Liver (tissue), 9 donors: ENCODE data around the gene B4GALT4. TPM values are rescaled to one million over a fixed set of nuclear protein-coding genes. Genes with fewer than 3 reads are reported as not detected.

ENCODE experiments used
- DNase-seq: peaks from one replicate; pipeline ENCODE4 v3.0.0-alpha.2; 2017; ENCODE audit warnings: low spot score
- H3K27ac ChIP-seq, 2 donors: one replicate each; pipeline ENCODE4 v1.7.0; 2013; ENCODE audit warnings: inconsistent platforms in 2 of 2, low read length in 2 of 2, control low read depth in 1 of 2, low read depth in 1 of 2, mild to moderate bottlenecking in 1 of 2
- H3K27me3 ChIP-seq, 4 donors: one replicate each; pipeline versions ENCODE4 v1.6.1 to v1.7.0; 2013; ENCODE audit warnings: low read length in 3 of 4, inconsistent platforms in 1 of 4, mild to moderate bottlenecking in 1 of 4, moderate library complexity in 1 of 4; ENCODE audit not compliant: control insufficient read depth in 4 of 4, insufficient read depth in 4 of 4
- H3K36me3 ChIP-seq, 4 donors: one replicate each; pipeline versions ENCODE4 v1.6.1 to v1.7.0; 2013; ENCODE audit warnings: low read length in 3 of 4, mild to moderate bottlenecking in 3 of 4, low read depth in 1 of 4, moderate library complexity in 1 of 4; ENCODE audit not compliant: control insufficient read depth in 4 of 4, insufficient read depth in 3 of 4
- H3K4me1 ChIP-seq, 4 donors: one replicate each; pipeline versions ENCODE4 v1.6.1 to v1.7.0; 2013; ENCODE audit warnings: low read length in 3 of 4, mild to moderate bottlenecking in 3 of 4, moderate library complexity in 1 of 4; ENCODE audit not compliant: control insufficient read depth in 4 of 4, insufficient read depth in 4 of 4
- H3K4me3 ChIP-seq, 3 donors: one replicate each; pipeline versions ENCODE4 v1.6.1 to v1.7.0; 2013; ENCODE audit warnings: low read length in 3 of 3, control low read depth in 1 of 3, low read depth in 1 of 3, mild to moderate bottlenecking in 1 of 3
- H3K9ac ChIP-seq, 2 donors: one replicate each; pipeline ENCODE4 v1.7.0; 2013; ENCODE audit warnings: low read length in 2 of 2, mild to moderate bottlenecking in 2 of 2, moderate library complexity in 2 of 2, control low read depth in 1 of 2, low read depth in 1 of 2
- H3K9me3 ChIP-seq, 4 donors: one replicate each; pipeline versions ENCODE4 v1.6.1 to v1.7.0; 2013; ENCODE audit warnings: low read length in 3 of 4; ENCODE audit not compliant: control insufficient read depth in 4 of 4
- ATF3 ChIP-seq: IDR thresholded peaks from 2 replicates; pipeline ENCODE4 v1.6.1; 2016; ENCODE audit warnings: antibody characterized with exemption
- FOXA1 ChIP-seq: IDR thresholded peaks from 2 replicates; pipeline ENCODE4 v1.6.1; 2016; ENCODE audit warnings: antibody characterized with exemption
- FOXA2 ChIP-seq: IDR thresholded peaks from 2 replicates; pipeline ENCODE4 v1.6.1; 2016; ENCODE audit warnings: antibody characterized with exemption
- GABPA ChIP-seq, 2 donors: IDR thresholded peaks in 1 of 2; conservative IDR thresholded peaks in 1 of 2; 2 replicates each; pipeline ENCODE4 v1.6.1; 2016; ENCODE audit warnings: antibody characterized with exemption in 2 of 2, mild to moderate bottlenecking in 1 of 2, moderate library complexity in 1 of 2
- HNF4A ChIP-seq, 2 donors: conservative IDR thresholded peaks; 2 replicates each; pipeline ENCODE4 v1.6.1; 2016; ENCODE audit warnings: antibody characterized with exemption in 2 of 2, mild to moderate bottlenecking in 2 of 2
- HNF4G ChIP-seq: IDR thresholded peaks from 2 replicates; pipeline ENCODE4 v1.6.1; 2016; ENCODE audit warnings: antibody characterized with exemption
- JUND ChIP-seq, 2 donors: IDR thresholded peaks; 2 replicates each; pipeline ENCODE4 v1.6.1; 2016; ENCODE audit warnings: antibody characterized with exemption in 2 of 2
- NR2F2 ChIP-seq: IDR thresholded peaks from 2 replicates; pipeline ENCODE4 v1.6.1; 2016; ENCODE audit warnings: antibody characterized with exemption
- RAD21 ChIP-seq, 2 donors: IDR thresholded peaks; 2 replicates each; pipeline ENCODE4 v1.6.1; 2016; ENCODE audit warnings: antibody characterized with exemption in 2 of 2, mild to moderate bottlenecking in 2 of 2
- RXRA ChIP-seq, 2 donors: IDR thresholded peaks; 2 replicates each; pipeline ENCODE4 v1.6.1; 2017 to 2018; ENCODE audit warnings: antibody characterized with exemption in 2 of 2, mild to moderate bottlenecking in 1 of 2
- SP1 ChIP-seq: IDR thresholded peaks from 2 replicates; pipeline ENCODE4 v1.6.1; 2018; ENCODE audit warnings: antibody characterized with exemption, mild to moderate bottlenecking
- TAF1 ChIP-seq: conservative IDR thresholded peaks from 2 replicates; pipeline ENCODE4 v1.6.1; 2016; ENCODE audit warnings: antibody characterized with exemption, mild to moderate bottlenecking
- YY1 ChIP-seq: IDR thresholded peaks from 2 replicates; pipeline ENCODE4 v1.6.1; 2016; ENCODE audit warnings: antibody characterized with exemption, mild to moderate bottlenecking
- ZBTB33 ChIP-seq: IDR thresholded peaks from 2 replicates; pipeline ENCODE4 v1.6.1; 2016; ENCODE audit warnings: antibody characterized with exemption
- WGBS: extraction: QIAGEN DNeasy Blood & Tissue Kit; methylation state at CpG from one replicate; pipeline ENCODE4 v1.1.7; 2013; 5-methylcytosine and 5-hydroxymethylcytosine counted together
- polyA plus RNA-seq, 2 donors: library from polyadenylated mRNA; stranded (reverse) in 1 of 2; unstranded in 1 of 2; fragments of 200-250 nt in 1 of 2; fragments of >200 nt in 1 of 2; fragmentation: Nextera tagmentation in 1 of 2; extraction: Ambion mirVana in 1 of 2; gene quantifications; one replicate each; pipeline versions ENCODE4 v1.2.1 to v1.2.3, GENCODE V29; 2013 to 2015
- total RNA-seq, 2 donors: library from RNA; depleted of rRNA; stranded (reverse); fragments of >200 nt; gene quantifications; one replicate each; pipeline ENCODE4 v1.2.3, GENCODE V29; 2014
- TF ChIP-seq, protein P1 (sequence below): fragments of 150-350 bp; IDR thresholded peaks from 2 replicates; pipeline ENCODE4 v1.5.1; 2017; ENCODE audit warnings: improper control_type of control experiment, low read depth, low read length; ENCODE audit not compliant: missing input control
- TF ChIP-seq, protein P2 (sequence below): IDR thresholded peaks from 2 replicates; pipeline ENCODE4 v1.6.1; 2016; ENCODE audit warnings: antibody characterized with exemption, mild to moderate bottlenecking
- TF ChIP-seq, protein P3 (sequence below): IDR thresholded peaks from 2 replicates; pipeline ENCODE4 v1.6.1; 2016; ENCODE audit warnings: antibody characterized with exemption
- donor health status: healthy.
- donor health status: healthy.
- donor health status: healthy.
- donor health status: healthy.
- donor health status: healthy.

The B4GALT4 gene
- total and polyA plus RNA-seq, 4 donors = 9.3 to 14.6 (median 10.5) TPM

GRCh38 chr3:119230071-119230470 is 10.6 kb downstream of the B4GALT4 start:
- Histone ChIP-seq H3K4me3 (no peak overlapping the region), H3K27me3 (no peaks in the 10 kb centered on the region), H3K9ac (no peak overlapping the region), H3K9me3 (no peaks in the 10 kb centered on the region), H3K27ac (no peak overlapping the region), H3K4me1 (peaks cover 0 to 2% (median 0%) of the 10 kb centered on the region in 4 donors), H3K36me3 (peaks cover 0 to 52% (median 41%) of the 10 kb centered on the region in 4 donors)
- TF ChIP-seq SP1 = no peak
- no peak for TF ChIP-seq TAF1
- no peak for TF ChIP-seq RAD21 (IDR thresholded peaks at IDR 0.05)
- no peak for TF ChIP-seq RXRA (IDR thresholded peaks at IDR 0.05)
- TF ChIP-seq, protein P1, sequence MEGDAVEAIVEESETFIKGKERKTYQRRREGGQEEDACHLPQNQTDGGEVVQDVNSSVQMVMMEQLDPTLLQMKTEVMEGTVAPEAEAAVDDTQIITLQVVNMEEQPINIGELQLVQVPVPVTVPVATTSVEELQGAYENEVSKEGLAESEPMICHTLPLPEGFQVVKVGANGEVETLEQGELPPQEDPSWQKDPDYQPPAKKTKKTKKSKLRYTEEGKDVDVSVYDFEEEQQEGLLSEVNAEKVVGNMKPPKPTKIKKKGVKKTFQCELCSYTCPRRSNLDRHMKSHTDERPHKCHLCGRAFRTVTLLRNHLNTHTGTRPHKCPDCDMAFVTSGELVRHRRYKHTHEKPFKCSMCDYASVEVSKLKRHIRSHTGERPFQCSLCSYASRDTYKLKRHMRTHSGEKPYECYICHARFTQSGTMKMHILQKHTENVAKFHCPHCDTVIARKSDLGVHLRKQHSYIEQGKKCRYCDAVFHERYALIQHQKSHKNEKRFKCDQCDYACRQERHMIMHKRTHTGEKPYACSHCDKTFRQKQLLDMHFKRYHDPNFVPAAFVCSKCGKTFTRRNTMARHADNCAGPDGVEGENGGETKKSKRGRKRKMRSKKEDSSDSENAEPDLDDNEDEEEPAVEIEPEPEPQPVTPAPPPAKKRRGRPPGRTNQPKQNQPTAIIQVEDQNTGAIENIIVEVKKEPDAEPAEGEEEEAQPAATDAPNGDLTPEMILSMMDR = no peak
- TF ChIP-seq FOXA1 = no peak
- no peak for TF ChIP-seq ATF3
- TF ChIP-seq, protein P2, sequence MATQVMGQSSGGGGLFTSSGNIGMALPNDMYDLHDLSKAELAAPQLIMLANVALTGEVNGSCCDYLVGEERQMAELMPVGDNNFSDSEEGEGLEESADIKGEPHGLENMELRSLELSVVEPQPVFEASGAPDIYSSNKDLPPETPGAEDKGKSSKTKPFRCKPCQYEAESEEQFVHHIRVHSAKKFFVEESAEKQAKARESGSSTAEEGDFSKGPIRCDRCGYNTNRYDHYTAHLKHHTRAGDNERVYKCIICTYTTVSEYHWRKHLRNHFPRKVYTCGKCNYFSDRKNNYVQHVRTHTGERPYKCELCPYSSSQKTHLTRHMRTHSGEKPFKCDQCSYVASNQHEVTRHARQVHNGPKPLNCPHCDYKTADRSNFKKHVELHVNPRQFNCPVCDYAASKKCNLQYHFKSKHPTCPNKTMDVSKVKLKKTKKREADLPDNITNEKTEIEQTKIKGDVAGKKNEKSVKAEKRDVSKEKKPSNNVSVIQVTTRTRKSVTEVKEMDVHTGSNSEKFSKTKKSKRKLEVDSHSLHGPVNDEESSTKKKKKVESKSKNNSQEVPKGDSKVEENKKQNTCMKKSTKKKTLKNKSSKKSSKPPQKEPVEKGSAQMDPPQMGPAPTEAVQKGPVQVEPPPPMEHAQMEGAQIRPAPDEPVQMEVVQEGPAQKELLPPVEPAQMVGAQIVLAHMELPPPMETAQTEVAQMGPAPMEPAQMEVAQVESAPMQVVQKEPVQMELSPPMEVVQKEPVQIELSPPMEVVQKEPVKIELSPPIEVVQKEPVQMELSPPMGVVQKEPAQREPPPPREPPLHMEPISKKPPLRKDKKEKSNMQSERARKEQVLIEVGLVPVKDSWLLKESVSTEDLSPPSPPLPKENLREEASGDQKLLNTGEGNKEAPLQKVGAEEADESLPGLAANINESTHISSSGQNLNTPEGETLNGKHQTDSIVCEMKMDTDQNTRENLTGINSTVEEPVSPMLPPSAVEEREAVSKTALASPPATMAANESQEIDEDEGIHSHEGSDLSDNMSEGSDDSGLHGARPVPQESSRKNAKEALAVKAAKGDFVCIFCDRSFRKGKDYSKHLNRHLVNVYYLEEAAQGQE = no peak
- TF ChIP-seq GABPA (IDR thresholded peaks at IDR 0.05 in 1 of 2, conservative IDR thresholded peaks at IDR 0.05 in 1 of 2) = no peak
- no peak for DNase-seq
- WGBS = 97% methylated on average over 7 of the region's 7 CpGs

DNA sequence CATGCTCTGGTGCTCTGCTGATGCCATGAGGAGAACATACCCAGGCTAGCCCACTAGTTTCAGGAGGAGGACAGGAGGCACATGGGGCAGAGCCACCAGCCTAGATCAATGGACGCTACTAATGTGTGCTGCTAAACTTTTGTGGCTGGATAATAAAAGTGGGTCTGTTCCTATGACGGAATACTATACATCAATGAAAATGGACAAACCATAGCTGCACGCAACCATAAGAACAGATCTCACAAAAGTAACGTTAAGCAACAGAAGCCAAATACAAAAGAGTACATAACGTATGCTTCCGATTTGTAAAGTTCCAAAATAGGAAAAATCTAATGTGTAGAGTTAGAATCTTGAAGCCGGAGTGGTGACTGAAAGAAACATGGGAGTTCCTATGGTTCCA is 11.5 kb downstream of the B4GALT4 start:
- Histone ChIP-seq H3K36me3 (peaks cover 0 to 47% (median 41%) of the 10 kb centered on the region in 4 donors), H3K27ac (no peak overlapping the region), H3K27me3 (no peaks in the 10 kb centered on the region), H3K9ac (no peak overlapping the region), H3K4me3 (no peak overlapping the region), H3K9me3 (no peaks in the 10 kb centered on the region), H3K4me1 (peaks cover 0 to 2% (median 0%) of the 10 kb centered on the region in 4 donors)
- no peak for DNase-seq
- 71% methylated on average over 7 of the region's 7 CpGs for WGBS
- TF ChIP-seq FOXA2 (no peak), NR2F2 (no peak), TAF1 (no peak), GABPA (IDR thresholded peaks at IDR 0.05 in 1 of 2, conservative IDR thresholded peaks at IDR 0.05 in 1 of 2) (no peak), YY1 (no peak), SP1 (no peak), FOXA1 (no peak), ATF3 (no peak), ZBTB33 (no peak), RXRA (IDR thresholded peaks at IDR 0.05) (no peak), JUND (IDR thresholded peaks at IDR 0.05) (no peak), HNF4G (no peak), RAD21 (IDR thresholded peaks at IDR 0.05) (no peak), HNF4A (conservative IDR thresholded peaks at IDR 0.05) (no peak)
- TF ChIP-seq, protein P3, sequence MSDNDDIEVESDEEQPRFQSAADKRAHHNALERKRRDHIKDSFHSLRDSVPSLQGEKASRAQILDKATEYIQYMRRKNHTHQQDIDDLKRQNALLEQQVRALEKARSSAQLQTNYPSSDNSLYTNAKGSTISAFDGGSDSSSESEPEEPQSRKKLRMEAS = no peak
- TF ChIP-seq, protein P2 = no peak
- TF ChIP-seq, protein P1 = no peak
